B cell (primary cell): ENCODE measurements around the gene VPS8. TPM values are rescaled to one million over a fixed set of nuclear protein-coding genes. Genes with fewer than 3 reads are reported as not detected.
A peak's percentile ranks its signal among the peaks of the same experiment; 100 is the strongest.

ENCODE experiments used
- ATAC-seq: fragments of 200-7000 bp; cut with Tn5 transposase; one replicate; pipeline ENCODE4 v1.10.0; 2021; ENCODE audit warnings: low read depth, mild to moderate bottlenecking, moderate number of reproducible peaks, moderate library complexity
- CTCF ChIA-PET: fragments of 350-600 bp; sonication (Branson Sonifier 250); formaldehyde crosslinking; loops from one replicate; lab custom pipeline; 2021; ENCODE audit warnings: antibody characterized with exemption, inconsistent platforms; lab: Charles Lee
- POLR2A ChIA-PET: fragments of 350-600 bp; sonication (Branson Sonifier 250); formaldehyde crosslinking; loops from one replicate; lab custom pipeline; 2021; ENCODE audit warnings: antibody characterized with exemption; lab: Charles Lee
- DNase-seq: peaks from one replicate; pipeline ENCODE4 v3.0.0; 2013
- H2AFZ ChIP-seq: 2 replicates; pipeline ENCODE4 v1.6.1; 2012; ENCODE audit warnings: mild to moderate bottlenecking, low read depth, low read length; ENCODE audit not compliant: insufficient read depth, poor library complexity, severe bottlenecking
- H3K27ac ChIP-seq, 2 donors: 1 replicate in 1 of 2; 2 replicates in 1 of 2; pipeline ENCODE4 v1.5.1; 2012 to 2013; ENCODE audit warnings: low read length in 2 of 2, mild to moderate bottlenecking in 2 of 2, moderate library complexity in 1 of 2
- H3K27me3 ChIP-seq, 4 experiments: fragments of 200-600 bp in 1 of 4; sonication (generic) in 1 of 4; replicated peaks in 1 of 4; 1 replicate in 2 of 4; 2 replicates in 2 of 4; pipeline versions ENCODE4 v1.6.1 to v1.7.0; 2013 to 2016; ENCODE audit warnings: low read length in 3 of 4, mild to moderate bottlenecking in 2 of 4, mixed read lengths in 1 of 4, moderate library complexity in 1 of 4; ENCODE audit not compliant: insufficient read depth in 4 of 4, control insufficient read depth in 3 of 4; ENCODE audit errors: control extremely low read depth in 1 of 4
- H3K36me3 ChIP-seq, 2 experiments: replicated peaks in 1 of 2; 1 replicate in 1 of 2; 2 replicates in 1 of 2; pipeline versions ENCODE4 v1.6.1 to v1.7.1; 2013; ENCODE audit warnings: low read length in 1 of 2; ENCODE audit not compliant: insufficient read depth in 2 of 2, control insufficient read depth in 1 of 2; ENCODE audit errors: control extremely low read depth in 1 of 2, extremely low read depth in 1 of 2
- H3K4me1 ChIP-seq, 2 donors: fragments of 200-600 bp in 1 of 2; sonication (generic) in 1 of 2; 1 replicate in 1 of 2; 2 replicates in 1 of 2; pipeline versions ENCODE4 v1.5.1 to v1.6.1; 2013 to 2017; ENCODE audit warnings: low read length in 2 of 2; ENCODE audit not compliant: control insufficient read depth in 2 of 2, insufficient read depth in 2 of 2
- H3K4me2 ChIP-seq: replicated peaks from 2 replicates; pipeline ENCODE3; 2012; ENCODE audit warnings: mild to moderate bottlenecking, low read depth, low read length; ENCODE audit not compliant: poor library complexity, severe bottlenecking
- H3K4me3 ChIP-seq, 5 experiments: fragments of 200-600 bp in 1 of 5; sonication (generic) in 1 of 5; 1 replicate in 3 of 5; 2 replicates in 2 of 5; pipeline versions ENCODE4 v1.5.1 to v1.7.0; 2011 to 2016; ENCODE audit warnings: low read length in 4 of 5, mild to moderate bottlenecking in 4 of 5, low read depth in 2 of 5, control low read depth in 1 of 5, moderate library complexity in 1 of 5; ENCODE audit not compliant: insufficient read depth in 1 of 5; ENCODE audit errors: control extremely low read depth in 1 of 5, extremely low read depth in 1 of 5
- H3K79me2 ChIP-seq: fragments of 200-600 bp; sonication (generic); one replicate; pipeline ENCODE4 v1.6.0; 2016; ENCODE audit warnings: low read length; ENCODE audit not compliant: control insufficient read depth, insufficient read depth
- H3K9ac ChIP-seq: fragments of 200-600 bp; sonication (generic); 2 replicates; pipeline ENCODE4 v1.6.1; 2017; ENCODE audit warnings: mild to moderate bottlenecking, low read length, moderate library complexity
- H3K9me3 ChIP-seq, 3 donors: one replicate each; pipeline versions ENCODE4 v1.6.1 to v1.7.1; 2013; ENCODE audit warnings: low read length in 2 of 3; ENCODE audit not compliant: control insufficient read depth in 2 of 3, insufficient read depth in 1 of 3; ENCODE audit errors: control extremely low read depth in 1 of 3
- H4K20me1 ChIP-seq: 2 replicates; pipeline ENCODE4 v1.6.0; 2012; ENCODE audit warnings: mild to moderate bottlenecking, low read length; ENCODE audit not compliant: insufficient read depth, control insufficient read depth, poor library complexity, severe bottlenecking
- H3K27ac Mint-ChIP-seq: one replicate; pipeline ENCODE4 v1.8.0; 2021; ENCODE audit warnings: mixed read lengths
- H3K27me3 Mint-ChIP-seq: one replicate; pipeline ENCODE4 v1.8.0; 2021; ENCODE audit warnings: mixed read lengths
- H3K4me1 Mint-ChIP-seq: one replicate; pipeline ENCODE4 v1.8.0; 2021; ENCODE audit warnings: mixed read lengths
- H3K4me3 Mint-ChIP-seq: one replicate; pipeline ENCODE4 v1.8.0; 2021; ENCODE audit warnings: mixed read lengths
- H3K9me3 Mint-ChIP-seq: one replicate; pipeline ENCODE4 v1.8.0; 2022; ENCODE audit warnings: mixed read lengths; ENCODE audit not compliant: insufficient read depth
- EZH2 ChIP-seq: IDR thresholded peaks from 2 replicates; pipeline ENCODE4 v1.6.1; 2012; ENCODE audit warnings: borderline replicate concordance, low read depth, mild to moderate bottlenecking, moderate library complexity, low read length; ENCODE audit not compliant: insufficient read depth, poor library complexity, severe bottlenecking
- WGBS: methylation state at CpG from one replicate; pipeline ENCODE4 v1.1.5; 2013; ENCODE audit warnings: missing lambda C conversion rate; ENCODE audit not compliant: insufficient coverage; 5-methylcytosine and 5-hydroxymethylcytosine counted together
- intact Hi-C: fragments of 100-400 bp; cut with micrococcal nuclease; formaldehyde crosslinking; loops from one replicate; pipeline ENCODE4 v1.10.0; 2022
- polyA plus RNA-seq: library from polyadenylated mRNA; depleted of rRNA; stranded (reverse); fragments of >200 nt; gene quantifications from 2 replicates; pipeline ENCODE4 v1.2.3, GENCODE V29; 2012
- total RNA-seq, 2 donors: library from RNA; stranded (reverse); fragments of 120-200 nt in 1 of 2; gene quantifications; 1 replicate in 1 of 2; 2 replicates in 1 of 2; pipeline versions ENCODE4 v1.2.3 to v1.2.4, GENCODE V29; 2013 to 2022
- TF ChIP-seq, protein P1 (sequence below): fragments of 200-600 bp; IDR thresholded peaks from one replicate; pipeline ENCODE4 v1.8.0; 2022; ENCODE audit warnings: antibody characterized with exemption, mild to moderate bottlenecking

Gene VPS8
- total and polyA plus RNA-seq, 2 donors (not counting 1 experiment from before 2014, with no cell fraction given), result 18.3 to 95.6 TPM

DNA sequence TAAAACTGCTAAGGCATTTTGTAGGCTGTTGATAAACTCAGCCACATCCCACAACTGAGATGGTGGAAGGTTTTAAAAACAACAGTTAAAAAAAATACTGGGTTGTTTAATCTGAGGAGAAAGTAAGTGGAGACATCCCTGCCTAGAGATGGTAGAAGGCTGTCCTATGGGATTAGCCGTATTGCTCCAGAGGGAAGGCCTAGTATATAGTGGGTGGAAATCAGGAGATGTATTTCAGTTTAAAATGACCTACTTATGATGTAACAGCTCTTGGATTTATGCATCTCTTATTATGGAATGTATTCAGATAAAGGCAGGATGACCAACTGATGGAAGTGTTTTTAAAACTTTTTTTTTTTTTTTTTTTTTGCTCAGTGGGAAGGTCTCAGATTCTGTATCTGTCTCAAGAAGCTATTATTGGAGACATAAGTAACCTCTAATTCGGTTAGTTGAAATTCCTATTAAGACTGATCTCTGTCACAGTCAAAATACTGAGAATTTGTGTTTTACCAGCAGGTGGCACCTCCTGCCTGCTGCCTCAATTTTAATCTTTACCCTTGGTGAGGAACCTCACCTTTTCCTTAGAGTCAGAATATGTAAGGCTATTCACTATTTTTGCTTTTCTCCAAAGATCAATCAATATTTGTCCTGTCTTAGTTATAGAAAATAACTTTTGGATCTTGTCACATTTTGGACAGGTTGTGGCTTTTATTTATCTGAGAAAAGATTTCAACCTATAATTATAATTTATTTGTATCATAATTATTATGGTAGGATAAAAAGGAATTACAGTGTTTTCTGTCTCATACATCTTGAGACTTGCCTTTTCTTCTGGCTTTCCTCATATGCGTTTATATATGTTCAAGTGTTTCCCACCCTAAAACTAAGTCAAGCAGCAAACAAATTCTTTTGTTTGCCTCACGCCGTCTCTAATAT lies 63.0 kb downstream of the VPS8 start:
- Histone ChIP-seq H3K27ac (no peak overlapping the region), H3K9me3 (no peaks in the 10 kb centered on the region), H3K9ac (no peak overlapping the region), H3K4me1 (no peaks in the 10 kb centered on the region), H3K4me2 (no peak overlapping the region), H3K36me3 (peaks cover 7 to 28% of the 10 kb centered on the region in 2 experiments), H3K79me2 (no peaks in the 10 kb centered on the region), H3K27me3 (no peaks in the 10 kb centered on the region), H4K20me1 (no peaks in the 10 kb centered on the region), H2AFZ (no peak overlapping the region), H3K4me3 (no peak overlapping the region)
- ATAC-seq (no peak), DNase-seq (peak; percentile 48)
- no peak overlapping the region for H3K4me3 Mint-ChIP-seq
- WGBS, result 100% methylated on average over 4 of the region's 5 CpGs
- no peak for TF ChIP-seq EZH2
- TF ChIP-seq, protein P1, sequence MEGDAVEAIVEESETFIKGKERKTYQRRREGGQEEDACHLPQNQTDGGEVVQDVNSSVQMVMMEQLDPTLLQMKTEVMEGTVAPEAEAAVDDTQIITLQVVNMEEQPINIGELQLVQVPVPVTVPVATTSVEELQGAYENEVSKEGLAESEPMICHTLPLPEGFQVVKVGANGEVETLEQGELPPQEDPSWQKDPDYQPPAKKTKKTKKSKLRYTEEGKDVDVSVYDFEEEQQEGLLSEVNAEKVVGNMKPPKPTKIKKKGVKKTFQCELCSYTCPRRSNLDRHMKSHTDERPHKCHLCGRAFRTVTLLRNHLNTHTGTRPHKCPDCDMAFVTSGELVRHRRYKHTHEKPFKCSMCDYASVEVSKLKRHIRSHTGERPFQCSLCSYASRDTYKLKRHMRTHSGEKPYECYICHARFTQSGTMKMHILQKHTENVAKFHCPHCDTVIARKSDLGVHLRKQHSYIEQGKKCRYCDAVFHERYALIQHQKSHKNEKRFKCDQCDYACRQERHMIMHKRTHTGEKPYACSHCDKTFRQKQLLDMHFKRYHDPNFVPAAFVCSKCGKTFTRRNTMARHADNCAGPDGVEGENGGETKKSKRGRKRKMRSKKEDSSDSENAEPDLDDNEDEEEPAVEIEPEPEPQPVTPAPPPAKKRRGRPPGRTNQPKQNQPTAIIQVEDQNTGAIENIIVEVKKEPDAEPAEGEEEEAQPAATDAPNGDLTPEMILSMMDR, result peak; percentile 74
- POLR2A ChIA-PET, result interaction anchor here (0.7 kb wide), 1 partner anchor 320 kb away, joined by 6 read pairs; no protein-coding TSS in a partner anchor
- intact Hi-C loops, result loop anchor here (1.0 kb wide), 1 partner anchor 301 kb away; no protein-coding TSS in a partner anchor
- CTCF ChIA-PET, result interaction anchor here (0.9 to 3.3 kb wide), 4 partner anchors 9 to 433 kb away, joined by 3 to 39 read pairs (median 4); no protein-coding TSS in a partner anchor
- no peak overlapping the region for H3K27ac Mint-ChIP-seq
- H3K9me3 Mint-ChIP-seq, result no peaks in the 10 kb centered on the region
- H3K27me3 Mint-ChIP-seq, result no peaks in the 10 kb centered on the region
- H3K4me1 Mint-ChIP-seq, result no peaks in the 10 kb centered on the region
